Measurements from ENCODE around the gene SLAMF9. TPM values are rescaled to one million over a fixed set of nuclear protein-coding genes. Genes with fewer than 3 reads are reported as not detected.

SLAMF9 gene
- total RNA-seq, 2 experiments from 2014 or later = not detected

- intact Hi-C loops (cut with micrococcal nuclease; ENCODE audit: unreplicated experiment) = no loop called here
Observed at GRCh38 chr1:159930216-159930615, 23.8 kb downstream of the SLAMF9 start.

GRCh38 chr1:159929155-159930051, 24.6 kb downstream of the SLAMF9 start:
- Histone ChIP-seq H2AFZ (ENCODE audit: low read length) (no peak overlapping the region), H3K79me2 (ENCODE audit: insufficient read depth, low read depth, low read length) (peaks cover 9% of the 10 kb centered on the region; the same call in 1 of the 2 replicates), H3K9me2 (ENCODE audit: insufficient read depth, low read length) (no peaks in the 10 kb centered on the region), H3K27ac (ENCODE audit: low read depth, low read length, poor library complexity, severe bottlenecking) (no peak overlapping the region), H3K36me3 (ENCODE audit: insufficient read depth, low read length) (no peaks in the 10 kb centered on the region), H3K4me1 (ENCODE audit: insufficient read depth, low read length, poor library complexity, severe bottlenecking) (peaks cover 9% of the 10 kb centered on the region), H3K4me3 (ENCODE audit: low read depth, low read length, poor library complexity, severe bottlenecking) (no peak overlapping the region), H3K9me3 (ENCODE audit: low read length) (no peaks in the 10 kb centered on the region), H4K20me1 (ENCODE audit: insufficient read depth, low read length) (no peaks in the 10 kb centered on the region), H3K4me2 (ENCODE audit: low read length) (no peak overlapping the region)
- no TSS peak for BruUV-seq (replicated peaks)
- intact Hi-C loops (cut with micrococcal nuclease; ENCODE audit: unreplicated experiment) = no loop called here
- DNase-seq (ENCODE audit: low spot score) = no peak
- TF ChIP-seq CTCF (conservative IDR thresholded peaks at IDR 0.05; ENCODE audit: low read length) = no peak
- no peak for TF ChIP-seq EZH2phosphoT487 (IDR thresholded peaks at IDR 0.05; ENCODE audit: borderline replicate concordance, low read depth, low read length)
- POLR2A ChIA-PET = no interaction called here
- CTCF ChIA-PET (ENCODE audit: unreplicated experiment) = no interaction called here

More at GRCh38 chr1:159930216-159930615, 23.8 kb downstream of the SLAMF9 start:
- Histone ChIP-seq H2AFZ (ENCODE audit: low read length) (no peak overlapping the region), H3K4me2 (ENCODE audit: low read length) (no peak overlapping the region), H3K9me3 (ENCODE audit: low read length) (no peaks in the 10 kb centered on the region), H3K4me3 (ENCODE audit: low read depth, low read length, poor library complexity, severe bottlenecking) (no peak overlapping the region), H3K79me2 (ENCODE audit: insufficient read depth, low read depth, low read length) (peaks cover 1% of the 10 kb centered on the region; the same call in 1 of the 2 replicates), H4K20me1 (ENCODE audit: insufficient read depth, low read length) (no peaks in the 10 kb centered on the region), H3K27ac (ENCODE audit: low read depth, low read length, poor library complexity, severe bottlenecking) (no peak overlapping the region), H3K36me3 (ENCODE audit: insufficient read depth, low read length) (no peaks in the 10 kb centered on the region), H3K9me2 (ENCODE audit: insufficient read depth, low read length) (no peaks in the 10 kb centered on the region), H3K4me1 (ENCODE audit: insufficient read depth, low read length, poor library complexity, severe bottlenecking) (peaks cover 9% of the 10 kb centered on the region)
- no peak for DNase-seq (ENCODE audit: low spot score)
- TF ChIP-seq CTCF (conservative IDR thresholded peaks at IDR 0.05; ENCODE audit: low read length) (no peak), EZH2phosphoT487 (IDR thresholded peaks at IDR 0.05; ENCODE audit: borderline replicate concordance, low read depth, low read length) (no peak)
- BruUV-seq (replicated peaks) = no TSS peak
- ChIA-PET CTCF (ENCODE audit: unreplicated experiment) (no interaction called here), POLR2A (no interaction called here)

GRCh38 chr1:159928491-159929050, 25.5 kb downstream of the SLAMF9 start:
- CTCF ChIA-PET (ENCODE audit: unreplicated experiment) = no interaction called here
- Histone ChIP-seq H3K9me3 (ENCODE audit: low read length) (no peaks in the 10 kb centered on the region), H3K36me3 (ENCODE audit: insufficient read depth, low read length) (no peaks in the 10 kb centered on the region), H3K79me2 (ENCODE audit: insufficient read depth, low read depth, low read length) (peaks cover 18% of the 10 kb centered on the region; the same call in 1 of the 2 replicates), H3K9me2 (ENCODE audit: insufficient read depth, low read length) (no peaks in the 10 kb centered on the region), H3K4me2 (ENCODE audit: low read length) (no peak overlapping the region), H3K4me3 (ENCODE audit: low read depth, low read length, poor library complexity, severe bottlenecking) (no peak overlapping the region), H3K27ac (ENCODE audit: low read depth, low read length, poor library complexity, severe bottlenecking) (no peak overlapping the region), H4K20me1 (ENCODE audit: insufficient read depth, low read length) (no peaks in the 10 kb centered on the region), H2AFZ (ENCODE audit: low read length) (no peak overlapping the region), H3K4me1 (ENCODE audit: insufficient read depth, low read length, poor library complexity, severe bottlenecking) (peaks cover 12% of the 10 kb centered on the region)
- TF ChIP-seq CTCF (conservative IDR thresholded peaks at IDR 0.05; ENCODE audit: low read length) = no peak
- TF ChIP-seq EZH2phosphoT487 (IDR thresholded peaks at IDR 0.05; ENCODE audit: borderline replicate concordance, low read depth, low read length) = no peak
- no TSS peak for BruUV-seq (replicated peaks)
- POLR2A ChIA-PET = no interaction called here
- DNase-seq (ENCODE audit: low spot score) = no peak
- intact Hi-C loops (cut with micrococcal nuclease; ENCODE audit: unreplicated experiment) = no loop called here

Measured in OCI-LY7 (cell line).